OCI-M1 (cell line): ENCODE results near the gene SFT2D3.

Experiments used
- DNase-seq: peaks from one replicate; lab custom pipeline; 2025; lab: John Stamatoyannopoulos, UW

The SFT2D3 gene

GRCh38 chr2:127681976-127682857 lies 19.1 kb upstream of the SFT2D3 start:
- no peak for DNase-seq

GRCh38 chr2:127683056-127683455 lies 18.2 kb upstream of the SFT2D3 start:
- DNase-seq: no peak

- DNase-seq: no peak
These were observed 17.5 kb upstream of the SFT2D3 start for GRCh38 chr2:127683757-127684156.

DNA sequence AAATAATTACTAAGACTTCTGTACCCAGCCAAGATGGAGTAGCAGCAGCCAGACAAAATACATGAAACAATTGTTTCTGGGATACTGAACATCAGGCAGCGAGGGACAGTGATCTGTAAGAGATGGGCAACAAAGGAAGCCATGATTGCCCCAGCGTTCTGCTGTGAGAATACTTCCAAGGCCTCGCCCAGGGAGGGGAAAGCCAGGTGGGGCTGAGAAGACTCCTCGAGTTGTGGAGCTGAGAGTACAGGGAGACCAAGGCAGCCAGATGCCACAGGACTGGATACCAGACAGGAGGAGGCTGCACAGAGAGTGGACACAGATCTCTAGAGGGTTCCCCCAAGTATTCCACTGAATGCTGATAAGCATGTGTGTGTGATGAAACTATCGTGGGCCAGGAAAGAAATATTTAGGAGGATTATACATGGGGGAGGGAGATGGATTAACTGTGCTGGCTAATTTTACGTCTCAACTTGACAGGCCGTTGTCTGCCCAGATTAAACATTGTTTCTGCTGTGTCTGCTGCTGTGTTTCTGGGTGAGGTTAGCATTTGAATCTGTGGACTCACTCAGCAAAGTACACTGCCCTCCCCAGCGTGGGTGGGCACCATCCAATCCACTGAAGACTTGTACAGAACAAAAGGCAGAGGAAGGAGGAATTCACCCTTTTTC lies 15.8 kb upstream of the SFT2D3 start:
- no peak for DNase-seq

- DNase-seq: no peak
These were observed 12.9 kb upstream of the SFT2D3 start for GRCh38 chr2:127688405-127688804.

- no peak for DNase-seq
These were observed 10.6 kb upstream of the SFT2D3 start for GRCh38 chr2:127690696-127691095.

DNA sequence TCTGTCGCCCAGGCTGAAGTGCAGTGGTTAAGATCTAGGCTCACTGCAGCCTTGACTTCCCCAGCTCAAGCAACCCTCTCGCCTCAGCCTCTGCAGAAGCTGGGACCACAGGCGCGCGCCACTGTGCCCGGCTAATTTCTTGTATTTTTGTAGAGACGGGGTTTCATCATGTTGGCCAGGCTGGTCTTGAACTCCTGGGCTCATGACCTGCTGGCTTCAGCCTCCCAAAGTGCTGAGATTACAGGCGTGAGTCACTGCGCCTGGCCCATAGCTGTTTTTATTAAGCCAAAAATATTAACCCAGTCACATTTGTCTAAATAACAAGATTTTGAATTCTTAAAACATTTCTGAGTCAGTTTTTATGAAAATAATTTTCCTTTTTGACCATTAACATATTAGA lies 6.3 kb upstream of the SFT2D3 start:
- no peak for DNase-seq

DNA sequence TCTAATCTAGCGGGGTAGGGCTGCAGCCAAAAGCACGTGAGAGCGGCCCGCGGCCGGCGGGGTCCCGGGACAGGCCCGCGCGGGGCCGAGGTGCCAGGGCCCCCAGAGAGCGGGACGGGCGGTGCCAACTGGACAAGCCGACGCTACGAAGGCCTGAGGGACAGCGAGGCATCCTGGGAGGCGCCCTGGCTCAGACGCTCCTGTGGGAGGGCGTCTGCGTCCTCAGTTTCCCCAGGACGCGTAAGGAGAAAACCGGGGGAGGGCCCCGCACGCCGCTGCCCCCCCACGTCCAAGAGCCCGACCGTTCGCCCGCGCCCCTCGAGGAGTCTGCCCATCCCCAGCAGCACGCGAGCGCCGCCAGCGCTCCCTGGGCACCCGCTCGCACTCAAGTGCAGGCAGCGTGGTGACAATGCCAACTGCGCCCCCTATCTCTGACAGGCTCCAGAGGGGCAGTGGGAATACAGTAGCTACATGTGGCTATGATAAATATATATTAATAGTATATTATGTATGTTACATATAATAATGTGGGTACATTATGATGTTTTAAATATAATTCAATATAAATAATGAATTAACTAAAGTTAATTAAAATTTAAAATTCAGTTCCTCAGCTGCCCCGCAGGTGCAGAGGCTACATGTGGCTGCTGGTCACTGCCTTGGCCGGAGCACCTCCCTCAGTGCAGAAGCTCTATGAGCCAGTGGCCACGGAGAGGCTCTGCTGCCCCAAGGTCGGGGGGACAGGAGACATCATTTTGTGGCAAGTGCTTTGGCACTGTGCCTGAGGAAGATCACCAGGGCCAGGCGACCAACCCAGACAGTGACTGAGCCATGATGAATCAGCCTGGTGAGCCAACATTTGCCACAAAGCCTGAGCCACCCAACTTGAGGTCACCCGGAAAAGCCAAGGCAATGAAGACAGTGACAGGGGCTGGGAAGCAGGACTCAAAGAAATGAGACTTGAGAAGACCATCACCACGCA lies 5.5 kb upstream of the SFT2D3 start:
- DNase-seq: no peak

- no peak for DNase-seq
These were observed 3.7 kb upstream of the SFT2D3 start for GRCh38 chr2:127697482-127698180.

GRCh38 chr2:127698553-127699355 lies 2.5 kb upstream of the SFT2D3 start:
- DNase-seq: no peak

- DNase-seq: peak; percentile 53
These were observed 637 bp upstream of the SFT2D3 start for GRCh38 chr2:127700527-127701192.

- DNase-seq: peak; percentile 86
These were observed 526 bp downstream of the SFT2D3 start for GRCh38 chr2:127701651-127702394.

DNA sequence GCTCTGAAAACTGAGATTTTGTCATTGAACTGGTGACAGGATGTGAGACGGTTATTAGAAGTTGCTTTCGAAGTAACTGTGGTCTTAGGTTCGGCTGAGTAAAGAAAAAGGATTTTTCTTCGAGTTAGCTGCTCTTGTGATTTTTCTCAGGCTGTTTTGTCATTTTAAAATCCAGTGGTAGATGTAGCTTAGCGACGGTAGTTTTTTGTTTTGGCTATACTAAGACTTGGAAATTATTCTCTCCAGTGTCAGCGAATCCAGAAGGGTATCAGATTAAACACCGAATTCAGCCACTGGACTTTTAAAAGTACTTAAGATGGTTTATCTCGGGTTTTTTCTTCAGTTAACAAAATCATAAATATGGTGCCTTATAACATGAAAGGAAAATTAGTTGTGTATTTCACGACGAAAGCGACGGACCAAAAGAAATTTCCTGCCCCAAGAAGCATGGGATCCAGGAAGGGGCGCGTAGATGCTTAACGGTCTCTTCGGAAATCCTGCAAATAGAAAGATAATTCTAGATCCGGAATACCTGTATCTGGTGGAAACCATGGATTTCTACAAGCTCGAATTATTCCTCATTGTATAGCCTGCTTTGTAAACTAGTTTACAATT lies 1.2 kb downstream of the SFT2D3 start:
- no peak for DNase-seq

GRCh38 chr2:127703282-127703681 lies 2.0 kb downstream of the SFT2D3 start:
- no peak for DNase-seq

- DNase-seq: no peak
These were observed 3.5 kb downstream of the SFT2D3 start for GRCh38 chr2:127704641-127705390.

GRCh38 chr2:127705391-127706065 lies 4.2 kb downstream of the SFT2D3 start:
- DNase-seq: no peak

DNA sequence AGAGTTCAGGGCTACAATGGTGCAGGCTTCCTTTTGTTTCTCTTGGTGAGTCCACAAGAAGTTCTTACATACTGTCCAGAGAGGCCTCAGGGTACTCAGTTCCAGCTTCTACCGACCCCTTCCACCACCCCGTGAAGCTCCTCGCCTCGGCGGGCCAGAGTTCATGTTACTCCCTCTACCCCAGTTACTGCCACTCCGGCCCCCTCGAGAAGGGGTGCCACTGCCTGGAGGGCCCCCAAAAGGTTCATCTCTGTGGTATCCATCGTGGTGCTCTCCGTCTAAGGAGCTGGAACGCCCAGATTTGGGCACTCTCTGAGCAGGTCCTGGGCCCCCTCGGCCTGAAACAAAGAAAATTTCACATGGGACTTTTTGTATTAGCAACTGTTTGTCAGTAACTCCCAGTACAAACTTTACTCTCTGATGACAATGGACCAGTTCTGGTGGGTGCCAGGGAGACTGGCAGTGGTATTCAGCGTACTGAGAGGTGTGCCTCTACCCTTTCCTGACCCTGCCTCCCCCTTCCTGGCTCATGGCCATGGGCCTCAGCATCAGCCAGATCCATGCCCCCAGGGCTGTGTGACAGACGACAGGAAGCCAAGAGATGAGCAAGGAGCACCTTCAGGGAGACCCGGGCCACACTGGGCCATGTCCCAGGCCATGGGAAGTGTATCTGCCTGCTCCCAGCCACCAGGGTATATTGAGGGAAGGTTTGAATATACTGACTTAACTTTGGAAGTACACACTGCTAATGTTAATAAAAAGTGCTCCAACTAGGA lies 5.1 kb downstream of the SFT2D3 start:
- DNase-seq: no peak
